Pancreas (tissue), 10 donors: Measurements from ENCODE around the gene ARID3B. TPM values are rescaled to one million over a fixed set of nuclear protein-coding genes. Genes with fewer than 3 reads are reported as not detected.

Source experiments
- ATAC-seq, 4 donors: fragments of 200-7000 bp; cut with Tn5 transposase; one replicate each; pipeline versions ENCODE4 v1.8.0 to v1.9.1; 2020; ENCODE audit warnings: mild to moderate bottlenecking in 4 of 4, moderate library complexity in 4 of 4
- DNase-seq, 6 donors: peaks; one replicate each; pipeline ENCODE4 v3.0.0-alpha.2; 2020
- FAIRE-seq: peaks from 2 replicates; lab custom pipeline; 2012; peaks lifted over from hg19 to GRCh38; lab: Jason Lieb, UNC
- H3K27ac ChIP-seq, 4 donors: fragments of 200-600 bp; sonication (generic); 1 replicate in 3 of 4; 2 replicates in 1 of 4; pipeline versions ENCODE4 v1.5.0 to v1.8.0; 2020
- H3K27me3 ChIP-seq, 4 donors: fragments of 200-600 bp; one replicate each; pipeline ENCODE4 v1.8.0; 2021
- H3K36me3 ChIP-seq, 3 donors: fragments of 200-600 bp; sonication (generic) in 1 of 3; one replicate each; pipeline versions ENCODE4 v1.5.0 to v1.8.0; 2020 to 2021
- H3K4me1 ChIP-seq, 3 donors: fragments of 200-600 bp; one replicate each; pipeline ENCODE4 v1.8.0; 2021
- H3K4me3 ChIP-seq, 4 donors: fragments of 200-600 bp; sonication (generic) in 2 of 4; one replicate each; pipeline versions ENCODE4 v1.5.0 to v1.8.0; 2020 to 2021
- H3K9me3 ChIP-seq, 4 donors: fragments of 200-600 bp; one replicate each; pipeline ENCODE4 v1.8.0; 2021
- CTCF ChIP-seq, 4 donors: fragments of 200-600 bp; sonication (generic) in 3 of 4; IDR thresholded peaks; one replicate each; pipeline versions ENCODE4 v1.5.0 to v1.8.0; 2021; ENCODE audit warnings: antibody characterized with exemption in 4 of 4
- WGBS, 2 donors: extraction: QIAGEN DNeasy Blood & Tissue Kit; methylation state at CpG; one replicate each; pipeline ENCODE4 v1.1.7; 2013; 5-methylcytosine and 5-hydroxymethylcytosine counted together
- intact Hi-C, 3 donors: fragments of 100-400 bp; cut with DNase I; formaldehyde crosslinking; loops; one replicate each; pipeline versions ENCODE4 v1.11.1 to v1.14.2; 2022
- polyA plus RNA-seq, 2 donors: library from polyadenylated mRNA; stranded (reverse); fragments of 200-250 nt; gene quantifications; one replicate each; pipeline ENCODE4 v1.2.3, GENCODE V29; 2013
- total RNA-seq, 6 donors: library from RNA; stranded (reverse); fragmentation: NEBNext Ultra II Directional in 4 of 6; extraction: Animal tissue kit (Norgen Biotek cat#: 25700) in 4 of 6; gene quantifications; one replicate each; pipeline versions ENCODE4 v1.2.1 to v1.2.4, GENCODE V29; 2021 to 2023
- donor health status: healthy with polysubstance abuse.
- donor health status: DM: no; HTN: no; CAD: no; lungs with moderate emphysema.
- donor health status: DM: no; HTN: no; CAD: no.
- donor health status: control.
- donor health status: control.
- donor health status: Bipolar disorder and iron deficiency.
- donor health status: DM: yes; HTN: yes; CAD: no.
- donor health status: DM: no; HTN: no; CAD: no.
- donor health status: DM: no; HTN: no; CAD: no.
- donor health status: DM: yes; HTN: yes; CAD: no.

Gene ARID3B
- total and polyA plus RNA-seq, 8 donors: 2.9 to 4.8 (median 3.8) TPM

- Histone ChIP-seq H3K4me1 (no peaks in the 10 kb centered on the region), H3K27me3 (no peaks in the 10 kb centered on the region), H3K4me3 (no peak overlapping the region), H3K27ac (no peak overlapping the region), H3K36me3 (peaks cover 0 to 7% (median 0%) of the 10 kb centered on the region in 3 donors), H3K9me3 (no peaks in the 10 kb centered on the region)
- WGBS, 2 donors: 80 to 83% methylated on average over 4 of the region's 4 CpGs
- no peak for FAIRE-seq
- TF ChIP-seq CTCF (IDR thresholded peaks at IDR 0.05): no peak
- intact Hi-C loops: no loop called here
- no peak for DNase-seq
- no peak for ATAC-seq
Observed at GRCh38 chr15:74569731-74570070, 28.7 kb downstream of the ARID3B start.

- no peak for DNase-seq
- FAIRE-seq: no peak
- WGBS, 2 donors: 82 to 89% methylated on average over 3 of the region's 3 CpGs
- Histone ChIP-seq H3K9me3 (no peaks in the 10 kb centered on the region), H3K36me3 (peaks cover 0 to 7% (median 0%) of the 10 kb centered on the region in 3 donors), H3K27ac (no peak overlapping the region), H3K4me3 (no peak overlapping the region), H3K4me1 (no peaks in the 10 kb centered on the region), H3K27me3 (no peaks in the 10 kb centered on the region)
- intact Hi-C loops: no loop called here
- no peak for TF ChIP-seq CTCF (IDR thresholded peaks at IDR 0.05)
- ATAC-seq: no peak
Observed at GRCh38 chr15:74571191-74571590, 30.2 kb downstream of the ARID3B start.

- Histone ChIP-seq H3K36me3 (peaks cover 0 to 7% (median 0%) of the 10 kb centered on the region in 3 donors), H3K27ac (no peak overlapping the region), H3K4me3 (no peak overlapping the region), H3K9me3 (no peaks in the 10 kb centered on the region), H3K27me3 (no peaks in the 10 kb centered on the region), H3K4me1 (no peaks in the 10 kb centered on the region)
- DNase-seq (no peak), FAIRE-seq (no peak), ATAC-seq (no peak)
- intact Hi-C loops: no loop called here
- WGBS, 2 donors: 96 to 97% methylated on average over 4 of the region's 4 CpGs
- TF ChIP-seq CTCF (IDR thresholded peaks at IDR 0.05): no peak
Observed at GRCh38 chr15:74573987-74574386, 33.0 kb downstream of the ARID3B start.

- Histone ChIP-seq H3K27me3 (no peaks in the 10 kb centered on the region), H3K27ac (no peak overlapping the region), H3K9me3 (no peaks in the 10 kb centered on the region), H3K4me1 (no peaks in the 10 kb centered on the region), H3K4me3 (no peak overlapping the region), H3K36me3 (peaks cover 0 to 7% (median 0%) of the 10 kb centered on the region in 3 donors)
- ATAC-seq: no peak
- 98 to 100% methylated on average over 3 of the region's 3 CpGs for WGBS, 2 donors
- DNase-seq: no peak
- intact Hi-C loops: no loop called here
- no peak for TF ChIP-seq CTCF (IDR thresholded peaks at IDR 0.05)
- FAIRE-seq: no peak
Observed at GRCh38 chr15:74578496-74578994, 37.5 kb downstream of the ARID3B start.

GRCh38 chr15:74579001-74579400, 38.0 kb downstream of the ARID3B start:
- no peak for DNase-seq
- FAIRE-seq: no peak
- WGBS, 2 donors: 94 to 97% methylated on average over 9 of the region's 9 CpGs
- intact Hi-C loops: no loop called here
- TF ChIP-seq CTCF (IDR thresholded peaks at IDR 0.05): no peak
- ATAC-seq: no peak
- H3K27me3 ChIP-seq: no peaks in the 10 kb centered on the region
- H3K9me3 ChIP-seq: no peaks in the 10 kb centered on the region
- no peak overlapping the region for H3K4me3 ChIP-seq
- peaks cover 0 to 4% (median 0%) of the 10 kb centered on the region in 3 donors for H3K36me3 ChIP-seq
- no peak overlapping the region for H3K27ac ChIP-seq
- H3K4me1 ChIP-seq: no peaks in the 10 kb centered on the region
